GM21619 (cell line): ENCODE data around the gene ARHGEF6.
"Not testable (repeated sequence)": the region's sequence is repeated elsewhere in the genome, so short reads cannot be mapped to it uniquely, and the experiment has no call there.

Source experiments
- ATAC-seq: cut with Tn5 transposase; IDR thresholded peaks from one replicate; pipeline ENCODE4 v1.9.1; 2021; ENCODE audit not compliant: unreplicated experiment

ARHGEF6 gene

DNA sequence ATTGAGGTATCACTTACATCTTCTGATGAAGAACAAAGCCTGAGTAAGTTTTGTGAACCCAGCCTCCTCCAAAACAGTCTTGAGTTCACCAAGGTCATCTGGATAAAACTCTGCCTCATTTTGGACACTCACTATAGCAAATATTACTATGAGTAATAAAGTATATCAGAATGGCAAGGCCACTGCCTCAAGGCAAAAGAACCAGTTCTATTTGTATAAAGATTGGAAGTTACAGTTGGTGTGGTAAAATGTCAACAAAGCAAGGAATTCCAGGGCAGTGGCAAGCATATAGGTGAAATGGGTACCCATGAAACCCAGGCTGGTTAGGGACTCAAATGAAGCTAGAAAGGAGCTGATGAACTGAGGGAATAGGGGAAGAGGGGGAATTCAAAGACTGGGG is 2.4 kb upstream of the ARHGEF6 start:
- no peak for ATAC-seq

- ATAC-seq = no peak
Measured at GRCh38 chrX:136781180-136781797, 557 bp upstream of the ARHGEF6 start.

- ATAC-seq = no peak
Measured at GRCh38 chrX:136780241-136780640, 491 bp downstream of the ARHGEF6 start.

DNA sequence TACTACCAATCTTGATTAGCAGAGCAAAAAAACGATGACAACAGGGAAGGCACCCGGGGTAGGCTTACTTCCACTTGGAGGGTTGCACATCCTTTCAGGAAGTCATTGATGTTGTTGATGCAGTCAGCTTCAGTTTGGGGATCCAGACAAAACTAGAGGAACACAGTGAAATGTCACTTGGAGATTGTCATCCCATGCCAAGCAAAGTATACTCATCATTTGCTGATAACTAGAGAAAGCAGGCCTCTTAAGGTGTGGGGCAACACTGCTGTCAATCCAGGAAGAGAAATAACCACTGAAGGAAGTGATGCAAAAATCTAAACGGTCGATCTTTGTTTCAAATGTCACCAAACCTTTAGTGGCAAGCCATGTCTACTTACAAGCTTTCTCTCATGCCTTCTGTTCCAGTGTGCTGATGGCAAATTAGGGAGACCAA is 1.4 kb downstream of the ARHGEF6 start:
- peak; percentile 47 for ATAC-seq

GRCh38 chrX:136778916-136779315 is 1.8 kb downstream of the ARHGEF6 start:
- ATAC-seq = no peak

GRCh38 chrX:136778020-136778419 is 2.7 kb downstream of the ARHGEF6 start:
- no peak for ATAC-seq

GRCh38 chrX:136773648-136774047 is 7.1 kb downstream of the ARHGEF6 start:
- ATAC-seq = no peak

DNA sequence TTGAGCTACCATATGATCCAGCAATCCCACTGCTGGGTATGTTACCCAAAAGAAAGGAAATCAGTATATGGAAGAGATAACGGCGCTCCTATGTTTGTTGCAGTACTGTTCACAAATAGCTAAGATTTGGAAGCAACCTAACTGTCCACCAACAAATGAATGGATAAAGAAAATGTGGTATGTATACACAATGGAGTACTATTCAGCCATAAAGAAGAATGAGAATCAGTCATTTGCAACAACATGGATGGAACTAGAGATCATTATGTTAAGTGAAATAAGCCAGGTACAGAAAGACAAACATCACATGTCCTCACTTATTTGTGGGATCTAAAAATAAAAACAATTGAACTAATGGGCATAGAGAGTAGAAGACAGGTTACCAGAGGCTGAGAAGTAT is 8.9 kb downstream of the ARHGEF6 start:
- not testable (repeated sequence) for ATAC-seq

GRCh38 chrX:136768469-136769084 is 12.2 kb downstream of the ARHGEF6 start:
- ATAC-seq = no peak

DNA sequence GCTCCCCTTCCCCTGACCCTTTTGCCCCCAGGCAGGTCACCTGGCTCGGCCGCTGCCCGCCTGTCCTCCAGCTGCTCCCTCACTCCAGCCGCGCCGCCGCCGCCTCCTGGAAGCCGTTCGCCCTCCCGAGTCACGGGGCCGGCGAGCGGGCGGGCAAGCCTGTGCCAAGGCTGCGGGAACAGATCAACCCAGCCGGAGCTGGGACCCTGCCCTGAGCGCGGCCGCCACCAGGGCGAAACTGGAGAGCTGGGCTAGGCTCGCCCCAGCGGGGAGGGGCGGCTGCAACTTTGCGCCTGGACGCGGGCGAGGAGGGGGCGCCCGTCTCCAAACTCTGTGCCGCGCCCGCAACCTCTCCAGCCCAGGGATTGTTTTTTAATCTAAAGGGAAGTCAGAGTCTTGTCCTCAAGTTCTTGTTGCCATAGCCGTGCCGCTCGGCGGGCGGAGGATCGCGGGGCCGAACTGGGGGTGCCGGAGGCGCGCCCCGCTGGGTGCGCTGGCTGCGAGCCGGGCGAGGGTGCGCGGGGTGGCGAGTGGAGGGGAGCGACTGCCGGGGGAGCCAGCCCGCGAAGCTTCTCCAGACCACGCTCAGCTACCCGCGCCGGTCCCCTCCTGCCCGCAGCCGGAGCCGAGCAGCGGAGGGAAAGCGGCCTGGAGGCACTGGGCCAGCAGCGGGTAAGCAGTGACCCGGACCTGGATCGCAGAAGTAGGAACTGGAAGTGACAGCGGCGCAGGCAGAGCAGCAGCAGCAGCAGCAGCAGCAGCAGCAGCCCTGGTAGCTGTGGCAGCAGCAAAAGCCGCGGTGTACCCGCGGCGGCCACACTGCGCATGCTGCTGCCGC is 13.4 kb downstream of the ARHGEF6 start:
- ATAC-seq = peak; percentile 68

DNA sequence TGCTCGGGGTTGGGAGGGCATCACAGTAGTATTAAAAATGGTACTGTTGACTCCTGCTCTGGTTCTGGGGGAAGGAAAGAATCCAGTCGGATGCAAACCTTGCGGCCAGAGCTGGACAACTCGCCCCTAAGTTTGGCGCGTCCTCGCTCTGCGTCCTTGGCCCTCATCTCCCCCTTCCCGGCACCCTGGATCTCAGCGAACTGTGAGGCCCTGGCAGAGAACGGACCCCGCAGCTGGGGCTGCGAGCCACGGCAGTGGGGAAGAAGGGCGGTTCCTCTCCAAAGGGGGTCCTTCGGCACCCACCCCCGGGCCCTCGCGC is 14.0 kb downstream of the ARHGEF6 start:
- peak; percentile 3 for ATAC-seq

DNA sequence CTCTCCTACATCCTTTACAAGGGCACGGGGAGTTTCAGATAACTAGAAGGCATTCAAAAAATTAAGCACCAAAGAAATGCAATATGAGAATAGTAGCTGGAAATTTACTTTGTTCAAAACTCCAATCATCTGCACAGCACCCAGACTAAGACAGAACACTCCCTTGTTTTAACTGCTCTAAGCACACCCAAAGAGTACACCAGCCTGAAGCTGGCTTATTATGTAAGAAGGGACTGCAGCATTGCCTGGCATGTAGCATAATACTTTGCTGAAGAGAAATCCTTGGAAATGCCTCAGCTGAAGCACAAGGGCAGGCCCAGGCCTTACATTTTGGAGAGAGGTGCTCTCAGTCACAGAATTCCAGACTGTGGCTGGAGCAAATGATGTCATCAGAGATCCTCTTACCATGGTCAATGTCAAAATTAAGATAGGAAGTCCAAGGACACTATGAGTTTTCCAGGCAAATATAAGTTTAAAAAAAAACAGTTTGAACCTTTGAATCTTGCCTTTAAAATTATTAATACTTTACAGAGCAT is 14.8 kb downstream of the ARHGEF6 start:
- no peak for ATAC-seq

DNA sequence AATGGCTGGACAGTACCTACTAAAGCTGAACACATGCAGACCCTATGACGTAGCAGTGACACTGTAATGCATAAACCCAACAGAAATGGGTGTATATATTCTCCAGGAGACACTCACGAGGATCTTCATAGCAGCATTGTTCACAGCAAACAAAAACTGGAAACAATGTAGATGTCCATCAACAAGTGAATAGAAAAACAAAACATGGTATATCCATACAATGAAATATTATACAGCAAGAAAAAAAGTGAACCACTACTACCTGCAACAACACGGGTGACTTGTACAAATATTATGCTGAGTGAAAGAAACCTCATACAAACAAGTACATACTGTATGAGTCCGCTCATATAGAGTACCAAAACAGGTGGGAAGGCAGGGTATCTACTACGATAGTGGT is 16.5 kb downstream of the ARHGEF6 start:
- no peak for ATAC-seq

- ATAC-seq = no peak
Measured at GRCh38 chrX:136762820-136763452, 17.8 kb downstream of the ARHGEF6 start.

DNA sequence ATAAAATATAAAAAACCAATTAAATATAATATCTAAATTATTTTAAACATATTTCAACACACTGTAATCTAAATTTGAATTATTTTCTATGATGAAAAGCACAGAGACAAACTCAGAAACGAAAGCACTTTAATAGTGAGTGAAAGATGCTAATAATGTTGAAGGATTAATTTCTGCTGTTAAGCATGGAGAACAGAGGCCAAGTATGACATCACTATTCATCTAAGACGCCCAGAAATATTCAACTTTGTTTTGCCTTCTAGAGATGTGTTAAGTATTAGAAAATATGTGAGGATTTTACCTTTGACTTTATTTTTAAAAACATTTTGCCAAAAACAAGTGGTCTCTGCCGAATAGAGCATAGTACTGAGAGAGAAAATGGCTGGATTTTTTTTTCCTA is 19.3 kb downstream of the ARHGEF6 start:
- ATAC-seq = no peak

GRCh38 chrX:136759968-136760367 is 20.8 kb downstream of the ARHGEF6 start:
- ATAC-seq = peak; percentile 89

DNA sequence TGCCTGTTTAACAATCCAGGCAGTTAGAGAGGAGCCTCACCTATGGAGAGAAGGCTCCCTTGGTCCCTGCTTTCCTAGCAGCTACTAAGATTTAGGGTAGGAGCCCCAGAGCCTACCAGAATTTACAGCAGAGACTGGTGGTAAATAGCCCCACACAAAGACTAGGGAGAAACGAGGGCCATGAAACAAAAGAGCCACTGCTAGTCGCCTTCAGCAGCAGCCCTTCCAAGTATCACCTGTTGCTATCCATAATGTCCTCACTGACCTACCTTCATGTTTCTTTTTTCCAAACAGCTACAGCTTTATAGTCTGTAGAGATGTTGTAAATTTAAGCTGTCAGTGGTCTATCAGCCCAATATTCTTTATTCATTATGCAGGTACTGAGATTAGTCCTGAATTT is 25.3 kb downstream of the ARHGEF6 start:
- ATAC-seq = no peak

- ATAC-seq = no peak
Measured at GRCh38 chrX:136754651-136755050, 26.1 kb downstream of the ARHGEF6 start.

DNA sequence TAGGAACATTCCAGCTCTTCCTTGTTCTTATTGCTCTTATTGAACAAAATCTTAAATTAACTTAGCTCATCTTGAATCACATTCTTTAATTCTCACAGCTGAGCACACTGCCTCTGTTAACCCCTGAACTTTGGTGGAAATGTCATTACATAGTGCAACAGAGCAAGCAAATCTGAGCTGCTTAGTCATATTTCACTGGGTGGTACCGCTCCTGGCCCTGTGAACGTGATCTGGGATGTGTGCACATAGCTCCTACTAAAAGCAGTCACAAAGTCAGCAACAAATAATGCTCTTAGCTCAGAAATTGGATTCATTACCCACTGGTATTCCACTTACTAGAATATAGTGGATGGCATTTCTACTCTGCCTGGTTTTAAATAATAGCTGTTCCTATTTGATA is 27.9 kb downstream of the ARHGEF6 start:
- ATAC-seq = no peak

- no peak for ATAC-seq
Measured at GRCh38 chrX:136752346-136752745, 28.4 kb downstream of the ARHGEF6 start.

DNA sequence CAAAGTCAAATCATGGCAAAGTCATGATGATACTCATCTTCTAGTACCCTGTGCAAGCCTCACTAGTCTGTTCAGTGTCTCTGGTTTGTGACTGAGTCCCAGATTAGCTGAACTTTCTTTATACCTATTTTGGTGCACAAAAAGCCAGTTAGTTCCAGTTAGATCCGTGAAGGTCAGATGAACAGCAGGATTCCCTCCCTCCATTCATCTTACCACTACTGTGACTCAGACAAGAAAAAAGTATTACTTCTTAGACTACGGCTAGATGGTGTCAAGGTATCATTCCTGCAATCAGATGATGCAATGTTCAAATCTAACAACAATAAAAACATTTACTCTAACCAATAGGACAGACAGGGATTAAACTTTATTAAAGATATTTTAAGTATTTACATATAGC is 30.4 kb downstream of the ARHGEF6 start:
- ATAC-seq = no peak
